ENCODE data around the gene GARIN5B.
"Not testable (repeated sequence)": the region's sequence is repeated elsewhere in the genome, so short reads cannot be mapped to it uniquely, and the experiment has no call there.

The GARIN5B gene

DNA sequence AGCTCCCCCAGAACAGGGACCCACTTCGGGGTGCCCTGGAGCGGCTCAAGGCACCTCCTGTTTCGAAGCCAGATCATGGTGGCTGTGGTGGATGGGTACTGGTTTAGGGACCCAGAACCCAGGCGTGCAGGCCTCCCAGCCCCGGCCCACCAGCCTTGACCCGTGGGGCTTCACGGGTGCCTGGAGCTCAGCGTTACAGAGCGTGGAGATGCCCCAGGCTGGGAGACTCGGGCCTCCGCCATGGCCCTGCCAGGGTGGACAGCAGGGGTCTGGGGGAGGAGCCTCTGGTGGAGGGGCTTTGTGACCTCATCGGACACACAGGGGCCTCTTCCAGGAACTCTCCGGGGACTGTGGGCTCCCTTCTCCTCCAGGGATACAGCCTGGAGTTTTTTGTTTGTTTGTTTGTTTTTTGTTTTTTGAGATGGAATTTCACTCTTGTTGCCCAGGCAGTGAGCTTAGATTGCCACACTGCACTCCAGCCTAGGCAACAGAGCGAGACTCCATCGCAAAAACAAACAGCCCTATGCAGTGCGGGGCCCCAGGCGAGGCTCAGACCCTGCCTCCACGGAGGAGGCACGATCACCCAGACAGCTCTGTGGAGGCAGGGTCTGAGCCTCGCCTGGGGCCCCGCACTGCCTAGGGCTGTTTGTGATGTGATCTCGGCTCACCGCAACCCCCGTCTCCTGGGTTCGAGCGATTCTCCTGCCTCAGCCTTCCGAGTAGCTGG lies at the start of gene GARIN5B:
Gene GARIN5B, minus strand, starts transcription at position 271 of the 727 bp plus-strand sequence. Its CDS starts 194 bp downstream, at position 77.
- peak in 1 of 2 experiments; percentile 9 for DNase-seq

DNA sequence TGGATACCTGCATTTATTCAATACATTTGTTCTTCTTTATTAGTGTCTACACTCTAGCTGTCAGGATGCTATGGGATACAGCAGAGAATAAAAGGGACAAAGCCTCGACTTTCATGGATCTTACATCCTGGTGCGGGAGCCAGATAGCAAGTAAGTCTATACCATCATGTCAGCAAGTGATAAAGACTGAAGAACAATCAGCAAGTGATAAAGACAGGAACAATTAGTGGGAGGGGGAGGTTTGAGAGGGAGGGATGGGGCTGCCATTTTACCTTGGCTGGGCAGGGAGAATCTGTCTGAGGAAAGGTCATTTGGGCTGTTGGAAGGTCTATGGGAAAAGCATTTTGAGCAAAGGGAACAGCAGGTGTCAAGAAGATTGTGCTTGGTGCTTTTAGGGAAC lies 47.1 kb upstream of the GARIN5B start:
- no peak for DNase-seq

DNA sequence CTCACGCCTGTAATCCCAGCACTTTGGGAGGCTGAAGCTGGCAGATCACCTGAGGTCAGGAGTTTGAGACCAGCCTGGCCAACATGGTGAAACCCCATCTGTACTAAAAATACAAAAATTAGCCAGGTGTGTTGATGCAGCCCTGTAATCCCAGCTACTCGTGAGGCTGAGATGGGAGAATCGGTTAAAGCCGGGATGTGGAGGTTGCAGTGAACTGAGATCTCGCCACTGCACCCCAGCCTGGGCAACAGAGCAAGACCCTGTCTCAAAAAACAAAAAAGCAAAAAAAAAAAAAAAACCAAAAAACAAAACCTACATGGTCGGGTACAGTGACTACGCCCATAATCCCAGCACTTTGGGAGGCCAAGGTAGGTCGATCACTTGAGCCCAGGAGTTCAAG lies 46.1 kb upstream of the GARIN5B start:
- not testable (repeated sequence) for DNase-seq

DNA sequence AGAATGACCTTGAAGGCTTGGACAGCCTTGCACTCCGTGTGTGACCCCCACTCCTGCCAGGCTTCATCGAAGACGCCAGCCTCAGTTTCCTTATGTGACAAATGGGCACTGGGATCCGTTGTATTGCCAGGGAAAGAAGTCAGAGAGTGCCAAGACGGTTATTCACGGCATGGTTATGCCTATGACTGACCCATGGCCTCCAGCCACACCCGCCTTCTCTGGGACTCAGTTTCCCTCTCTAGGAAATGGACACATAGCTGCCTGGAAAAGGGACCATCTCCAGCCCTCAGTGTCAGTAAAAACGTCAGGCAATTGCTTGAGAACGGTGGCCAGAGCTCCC lies 45.4 kb upstream of the GARIN5B start:
- no peak for DNase-seq

DNA sequence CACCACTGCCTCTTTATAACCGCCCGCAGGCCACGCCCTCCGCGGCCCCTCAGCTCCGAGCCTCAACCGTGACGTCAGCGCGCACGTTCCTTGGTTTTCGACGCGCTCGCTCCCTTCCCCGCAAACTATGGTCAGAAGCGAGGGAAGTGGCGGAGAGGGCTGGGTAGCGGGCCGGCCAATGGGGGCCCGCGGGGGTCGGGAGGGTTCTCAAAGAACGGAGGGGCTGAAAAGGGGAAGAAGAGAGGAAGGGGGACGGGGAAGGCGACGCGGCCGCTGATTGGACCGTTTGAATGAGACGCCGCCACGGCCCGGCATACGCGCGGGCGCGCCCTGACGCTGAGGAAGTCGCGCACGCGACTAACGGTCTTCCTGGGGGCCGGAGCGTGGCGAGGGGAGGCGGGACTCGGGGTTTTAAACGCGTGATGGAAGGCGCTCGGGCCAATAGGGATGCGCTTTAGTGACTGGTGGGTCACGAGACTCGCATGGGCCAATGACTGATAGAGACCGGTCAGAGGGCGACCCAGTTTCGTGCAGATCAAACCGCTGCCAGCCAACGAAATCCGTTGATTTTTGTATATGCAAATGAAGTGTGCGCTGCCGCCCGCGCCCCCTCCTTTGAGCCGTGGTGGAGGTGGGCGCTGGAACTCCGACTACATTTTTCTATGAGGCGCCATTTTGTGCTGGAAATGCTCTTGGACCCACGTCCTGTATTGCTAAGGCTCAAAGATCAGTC lies 44.9 kb upstream of the GARIN5B start:
- peak; percentile 93 to 97 for DNase-seq

DNA sequence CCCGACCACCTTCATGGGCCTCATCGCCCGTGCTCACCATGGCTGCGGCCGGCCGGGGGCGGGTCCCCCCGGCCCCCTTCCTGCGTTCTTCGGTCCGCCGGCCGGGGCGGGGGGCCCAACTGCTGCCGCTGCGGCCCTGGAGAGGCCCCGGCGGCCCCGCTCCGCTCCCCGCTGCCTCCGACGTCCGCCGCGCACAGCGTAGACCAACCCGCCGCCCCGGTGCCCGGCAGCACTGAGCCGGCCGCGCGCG lies 44.4 kb upstream of the GARIN5B start, which contains the start of gene UBE2S:
Gene UBE2S, minus strand, starts transcription at position 239 of the 250 bp plus-strand sequence. Its CDS starts 199 bp downstream, at position 40.
- not testable (repeated sequence) for DNase-seq

DNA sequence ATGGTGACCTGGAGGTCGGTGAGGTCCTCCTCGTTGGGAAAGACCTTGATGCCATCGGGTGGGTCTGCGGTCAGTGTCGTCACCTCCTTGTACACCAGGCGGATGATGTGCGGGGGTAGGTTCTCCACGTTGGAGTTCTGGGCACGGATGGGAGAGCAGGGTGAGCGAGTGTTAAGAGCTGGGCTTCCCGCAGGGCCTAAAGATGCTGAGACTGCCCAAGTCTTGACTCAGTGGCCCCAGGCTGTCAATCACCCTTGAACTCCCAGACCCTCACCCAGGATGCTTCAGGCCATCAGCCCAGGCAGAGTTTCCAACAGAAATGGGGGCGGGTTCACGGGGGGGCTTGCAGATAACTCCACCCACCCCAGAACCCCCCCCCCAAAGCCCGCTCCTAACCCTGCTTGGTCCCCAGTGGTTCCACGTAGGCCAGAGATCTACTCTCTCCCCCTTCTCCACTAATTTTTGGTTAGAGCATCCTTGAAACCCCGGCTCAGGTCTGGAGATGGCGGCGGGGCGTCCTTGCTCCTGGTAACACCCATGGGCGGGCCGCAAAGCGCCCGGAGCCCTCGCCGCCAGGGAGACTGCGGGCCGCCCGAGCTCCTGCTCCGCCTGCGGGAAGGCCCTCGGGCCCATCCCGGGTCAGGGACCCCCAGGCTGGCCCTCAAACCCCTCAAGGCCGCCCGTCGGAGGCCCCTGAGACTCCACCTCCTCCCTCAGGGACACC lies 43.9 kb upstream of the GARIN5B start:
- no peak for DNase-seq

DNA sequence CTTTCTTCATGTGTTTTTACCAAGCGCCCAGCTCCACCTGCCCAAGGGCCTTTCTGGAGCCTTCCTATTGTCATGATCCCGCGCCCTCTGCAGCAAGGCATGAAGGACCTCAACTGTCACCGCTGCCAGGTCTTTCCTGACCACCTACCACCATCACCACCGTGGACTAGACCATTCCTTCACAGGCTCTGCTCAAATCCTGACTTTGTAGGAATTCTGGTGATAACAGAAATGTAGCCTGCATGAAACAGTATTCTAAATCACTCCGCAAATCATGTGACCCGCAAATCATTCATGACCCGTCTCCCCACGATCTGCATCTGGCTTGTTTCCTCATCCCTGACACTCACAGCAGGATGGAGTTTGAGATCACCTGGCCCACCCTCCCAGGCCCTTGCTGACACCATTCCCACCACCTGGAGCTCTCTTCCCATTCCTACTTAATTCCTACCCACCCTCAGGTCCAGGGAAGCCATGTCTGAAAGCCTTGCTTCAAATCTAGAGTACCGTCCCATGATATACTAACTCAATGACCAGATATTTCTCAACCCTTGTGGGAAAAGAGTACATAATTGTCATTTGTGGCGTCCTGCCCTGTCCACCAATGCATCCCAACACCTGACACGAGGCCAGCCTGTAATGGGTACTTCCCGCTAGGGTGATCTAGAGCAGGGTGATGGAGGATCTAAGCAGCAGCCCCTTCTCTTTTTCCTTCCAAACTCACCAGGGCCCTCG lies 43.2 kb upstream of the GARIN5B start:
- DNase-seq: no peak

DNA sequence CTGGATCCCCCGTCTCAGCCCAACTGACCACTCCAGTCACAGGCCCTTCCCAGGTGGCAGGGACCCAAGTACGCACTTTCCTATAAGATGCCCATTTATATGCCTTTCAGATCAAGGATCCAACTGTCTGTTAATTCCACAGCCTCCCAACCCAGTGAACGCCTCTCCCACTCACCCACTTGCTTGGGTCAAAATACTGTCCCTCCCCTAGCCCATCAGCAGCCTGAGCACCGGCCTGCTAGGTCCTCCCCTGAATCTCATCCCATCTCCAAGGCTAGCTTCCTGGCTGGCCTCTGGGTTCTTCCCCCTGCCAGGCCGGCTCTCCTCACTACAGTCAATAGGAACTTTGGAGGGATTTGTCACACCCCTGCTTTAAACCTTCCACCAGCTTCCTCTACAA lies 42.6 kb upstream of the GARIN5B start:
- DNase-seq: no peak

DNA sequence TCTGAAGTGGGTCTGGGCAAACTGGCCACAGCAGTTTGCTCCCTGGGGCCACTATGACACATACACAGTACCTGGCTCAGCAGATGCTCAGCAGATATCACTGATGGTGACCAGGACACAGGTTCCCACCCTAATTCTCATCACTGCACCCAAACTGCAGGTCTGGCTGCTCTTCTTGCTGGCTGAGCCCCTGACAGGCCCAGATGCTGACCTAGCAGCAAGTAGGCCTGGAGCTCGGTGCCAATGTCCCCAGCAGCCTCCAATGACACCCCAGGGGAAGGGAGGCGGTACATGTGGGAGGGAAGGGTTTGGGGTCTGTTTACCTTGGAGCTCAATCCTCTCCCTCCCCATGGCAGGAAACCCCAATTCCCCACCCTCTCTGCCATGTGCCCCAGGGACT lies 39.4 kb upstream of the GARIN5B start:
- DNase-seq: no peak

DNA sequence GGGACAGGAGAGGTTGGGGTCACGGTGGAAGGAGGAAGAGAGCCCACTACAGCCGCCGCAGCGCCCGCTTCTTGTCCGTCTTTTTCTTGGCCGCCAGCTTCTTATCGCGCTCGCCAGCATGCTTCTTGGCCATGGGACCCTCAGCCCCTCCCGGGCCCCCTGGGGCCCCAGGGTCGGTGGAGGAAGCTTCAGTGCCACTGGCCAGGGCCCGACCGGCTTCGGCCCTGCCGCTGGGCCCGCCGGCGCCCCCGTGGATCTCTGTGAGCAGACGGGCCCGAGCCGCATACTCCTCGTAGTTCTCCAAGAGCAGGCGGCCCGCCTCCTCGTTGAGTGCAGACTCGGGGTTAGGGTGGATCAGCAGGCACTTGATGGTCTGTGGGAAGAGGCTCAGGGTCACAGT lies 38.3 kb upstream of the GARIN5B start:
- DNase-seq: not testable (repeated sequence)

DNA sequence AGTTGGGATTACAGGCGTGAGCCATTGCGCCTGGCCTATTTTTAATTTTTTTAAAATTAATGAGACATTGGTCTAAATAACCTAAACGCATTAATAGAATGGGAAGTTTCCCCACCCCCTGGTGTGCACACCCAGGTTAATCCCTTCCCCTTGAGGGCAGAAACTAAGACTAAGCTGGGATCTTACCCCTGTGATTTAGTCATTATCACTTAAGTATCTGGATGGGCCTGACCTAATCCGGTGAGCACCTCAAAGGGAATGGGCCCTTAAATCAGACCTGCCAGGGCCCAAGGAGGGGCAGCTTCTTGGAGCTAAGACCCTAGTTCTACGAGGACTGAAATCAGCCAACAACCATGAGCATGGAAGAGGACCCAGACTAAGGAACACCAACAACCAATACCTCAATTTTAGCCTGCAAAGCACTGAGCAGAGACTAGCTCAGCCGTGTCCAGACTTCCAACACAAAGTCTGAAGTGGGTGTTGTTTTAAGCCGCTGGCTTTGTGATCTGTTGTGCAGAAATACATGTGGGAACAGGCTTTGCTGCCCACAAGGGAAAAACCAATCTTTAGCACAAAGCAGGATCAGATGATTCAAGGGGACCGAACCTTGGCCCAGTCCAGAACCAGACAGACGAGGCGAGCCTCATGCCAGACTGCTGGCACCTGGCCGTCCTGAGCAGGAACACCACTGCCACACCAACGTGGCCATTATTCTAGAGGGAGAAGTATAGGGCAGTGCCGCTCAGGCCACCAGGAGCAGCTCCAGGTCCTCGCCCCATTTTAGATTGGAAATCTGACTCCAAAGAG lies 37.4 kb upstream of the GARIN5B start:
- DNase-seq: no peak

DNA sequence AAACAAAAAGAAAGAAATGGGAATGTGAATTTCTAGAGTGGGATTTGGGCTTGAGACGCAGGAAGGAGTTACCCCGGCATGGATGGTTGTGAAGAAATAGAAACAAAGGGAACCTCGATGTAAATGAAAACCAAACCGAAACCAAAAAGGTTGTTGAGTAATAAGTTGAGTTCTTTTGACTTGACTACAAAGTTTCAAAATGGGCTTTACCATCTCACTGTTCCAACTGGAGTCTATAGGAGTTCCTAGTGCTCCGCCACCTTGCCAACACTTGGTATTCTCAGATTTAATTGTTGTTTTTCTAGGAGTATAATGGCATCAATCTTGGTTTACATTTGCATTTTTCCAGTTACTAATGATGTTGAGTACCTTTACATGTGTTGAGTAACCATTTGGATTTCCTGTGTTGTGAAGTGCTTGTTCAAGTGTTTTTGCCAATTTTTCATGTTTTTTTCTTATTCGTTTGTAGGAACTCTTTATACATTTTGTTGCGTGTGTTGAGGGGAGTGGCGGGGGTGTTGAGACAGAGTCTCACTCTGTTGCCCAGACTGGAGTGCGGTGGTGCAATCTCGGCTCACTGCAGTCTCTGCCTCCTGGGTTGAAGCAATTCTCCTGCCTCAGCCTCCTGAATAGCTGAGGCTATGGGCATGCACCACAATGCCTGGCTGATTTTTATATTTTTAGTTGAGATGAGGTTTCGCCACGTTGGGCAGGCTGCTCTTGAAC lies 35.3 kb upstream of the GARIN5B start:
- DNase-seq: no peak

DNA sequence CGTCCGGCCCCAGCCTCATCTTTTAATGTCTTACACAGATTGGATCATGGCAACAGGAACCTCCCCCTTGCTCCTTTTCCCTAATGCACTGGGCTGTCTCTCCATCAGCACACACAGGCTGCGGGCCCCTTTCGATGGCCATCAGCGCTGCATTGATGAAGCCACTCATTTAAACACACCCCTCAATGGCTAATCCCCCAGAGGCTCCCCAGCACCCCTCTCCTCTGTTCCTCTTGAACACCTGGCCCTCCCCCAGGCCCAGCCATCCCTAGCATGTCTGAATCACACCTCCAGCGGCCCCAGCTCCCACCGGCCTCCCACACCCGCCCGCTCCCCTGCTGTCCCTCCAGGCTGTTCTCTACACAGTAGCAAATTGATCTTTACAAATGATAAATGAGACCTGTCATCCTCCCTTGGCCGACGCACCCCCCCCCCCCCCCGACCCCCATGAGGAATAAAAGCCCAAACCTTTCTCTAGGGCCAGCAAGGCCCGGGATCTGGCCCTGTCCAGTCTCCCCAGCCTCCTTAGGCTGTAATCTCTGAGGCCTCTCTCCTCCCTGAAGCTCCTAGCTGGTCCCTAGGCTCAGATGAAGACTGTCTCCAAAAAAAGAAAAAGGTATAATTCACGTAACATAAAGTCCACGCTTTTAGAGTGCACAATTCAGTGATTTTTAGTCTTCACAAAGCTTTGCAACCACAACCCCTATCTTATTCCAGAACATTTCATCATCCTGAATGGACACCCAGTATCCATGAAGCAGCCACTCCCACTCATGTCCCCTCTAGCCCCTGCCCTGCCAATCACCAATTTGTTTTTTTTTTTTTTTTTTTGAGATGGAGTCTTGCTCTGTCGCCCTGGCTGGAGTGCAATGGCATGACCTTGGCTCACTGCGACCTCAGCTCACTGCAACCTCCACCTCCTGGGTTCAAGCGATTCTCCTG lies 30.0 kb upstream of the GARIN5B start:
- DNase-seq: no peak

DNA sequence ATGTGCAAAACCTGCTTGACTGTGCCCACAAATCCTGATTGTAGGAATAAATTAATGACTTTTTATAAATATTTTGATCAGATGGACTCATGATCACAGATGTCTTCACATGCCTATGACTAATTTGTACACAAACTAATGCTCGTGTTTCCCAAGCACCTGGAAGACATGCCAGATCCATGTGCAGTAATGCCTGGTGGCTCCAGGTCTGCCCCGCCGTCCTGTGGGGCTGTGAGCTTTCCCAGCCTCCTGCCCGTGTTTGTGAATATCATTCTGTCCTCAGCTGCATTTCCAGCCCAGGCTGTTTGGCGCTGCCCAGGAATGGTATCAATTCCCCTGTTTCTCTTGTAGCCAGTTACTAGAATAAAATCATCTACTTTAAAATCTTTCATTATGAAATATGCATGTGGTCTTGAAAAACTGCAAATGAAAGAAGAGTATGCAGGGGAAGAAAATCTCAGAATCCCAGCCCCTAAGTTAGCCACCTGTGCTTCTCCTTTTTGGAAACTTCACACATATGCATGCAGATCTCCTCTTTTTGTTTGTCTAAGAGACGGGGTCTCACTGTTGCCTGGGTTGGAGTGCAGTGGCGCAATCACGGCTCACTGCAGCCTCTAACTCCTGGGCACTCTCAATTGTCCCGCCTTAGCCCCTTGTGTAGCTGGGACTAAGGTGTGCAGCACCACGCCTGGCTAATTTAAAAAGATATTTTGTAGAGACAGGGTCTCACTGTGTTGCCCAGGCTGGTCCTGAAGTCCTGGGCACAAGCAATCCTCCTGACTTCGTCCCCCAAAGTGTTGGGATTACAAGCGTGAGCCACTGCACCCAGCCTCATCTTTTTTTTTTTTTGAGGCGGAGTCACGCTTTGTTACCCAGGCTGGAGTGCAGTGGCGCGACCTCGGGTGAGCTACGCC lies 28.9 kb upstream of the GARIN5B start:
- DNase-seq: no peak

DNA sequence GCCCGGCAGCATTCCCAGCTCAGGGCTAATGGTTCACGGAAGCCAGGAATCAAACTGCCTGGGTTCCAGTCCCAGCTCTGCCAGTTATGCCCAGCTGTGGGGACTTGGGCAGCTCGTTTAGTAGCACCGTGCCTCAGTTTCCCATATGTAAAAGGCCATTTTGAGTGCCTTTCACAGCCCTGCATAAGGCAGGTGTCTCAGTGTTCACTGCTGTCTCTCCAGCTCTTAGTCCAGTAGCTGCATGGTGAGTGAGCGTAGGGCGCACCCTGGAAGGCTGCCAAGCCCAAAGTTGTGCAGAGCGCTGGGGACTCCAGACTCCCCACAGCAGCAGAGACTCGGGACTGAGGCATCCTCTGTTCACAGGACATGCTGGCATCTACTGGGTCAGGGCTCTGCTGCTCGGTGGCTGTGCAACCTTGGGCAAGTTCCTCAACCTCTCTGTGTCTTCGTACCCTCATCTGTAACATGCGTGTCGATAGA lies 28.2 kb upstream of the GARIN5B start:
- DNase-seq: no peak

DNA sequence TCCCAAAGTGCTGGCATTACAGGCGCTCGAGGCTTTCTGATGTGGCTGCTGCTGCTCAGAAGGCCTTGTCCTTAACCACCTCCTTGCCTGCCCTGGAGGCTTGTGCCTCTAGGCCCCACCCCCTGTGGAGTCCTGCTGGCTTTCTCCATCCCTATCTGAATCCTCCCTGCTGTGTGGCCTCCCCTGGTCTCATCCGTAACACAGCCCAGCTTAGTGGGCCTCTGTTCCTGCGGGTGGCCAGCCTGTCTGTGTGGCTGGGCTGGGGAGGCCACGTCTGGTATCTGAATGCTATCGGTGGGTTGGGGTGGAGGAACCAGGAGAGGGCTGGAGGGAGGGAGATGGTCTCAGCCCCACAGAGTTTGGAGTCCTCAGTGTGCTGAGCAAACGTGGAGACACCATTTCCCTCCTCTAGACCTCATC lies 27.4 kb upstream of the GARIN5B start:
- DNase-seq: no peak

DNA sequence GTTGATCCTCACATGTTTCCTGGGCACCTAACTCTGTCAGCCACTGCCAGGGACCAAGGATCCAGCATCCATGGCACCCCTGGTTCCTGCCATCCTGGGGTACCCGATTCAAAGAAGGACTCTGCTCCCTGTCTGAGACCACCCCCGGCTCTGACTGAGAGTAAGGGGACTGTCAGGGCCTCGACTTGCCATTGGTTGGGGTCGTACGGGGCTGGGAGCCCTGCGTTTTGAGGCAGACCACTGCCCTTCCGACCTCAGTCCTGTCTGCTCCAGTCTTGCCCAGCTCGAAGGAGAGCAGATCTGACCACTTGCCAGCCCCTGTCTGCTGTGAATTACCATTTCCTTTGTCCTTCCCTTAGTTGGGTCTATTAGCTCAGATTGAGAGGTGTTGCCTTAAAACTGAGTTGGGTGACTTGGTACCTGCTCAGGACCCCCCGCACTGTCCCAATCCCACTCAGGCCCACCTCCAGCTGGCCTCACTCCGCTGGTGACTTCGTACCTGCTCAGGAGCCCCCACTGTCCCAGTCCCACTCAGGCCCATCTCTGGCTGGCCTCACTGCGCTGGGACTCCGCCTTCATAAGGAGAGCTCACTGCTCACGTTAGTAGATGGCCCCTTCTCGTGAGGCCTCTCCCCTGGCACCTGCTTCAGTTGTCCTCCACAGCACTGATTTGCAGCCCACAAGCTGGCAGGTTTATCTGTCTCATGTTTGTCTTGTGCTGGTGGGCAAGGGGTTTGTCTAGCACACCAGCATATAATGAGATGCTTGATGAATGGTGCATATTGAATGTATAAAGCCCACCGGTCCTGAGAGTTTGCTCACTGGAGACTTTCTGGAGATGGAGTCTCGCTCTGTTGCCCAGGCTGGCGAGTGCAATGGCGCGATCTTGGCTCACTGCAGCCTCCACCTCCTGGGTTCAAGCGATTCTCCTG lies 26.6 kb upstream of the GARIN5B start:
- no peak for DNase-seq

Measured in SW 1271 (cell line).